ENCODE results near the gene IGDCC3.
"Not testable (repeated sequence)": the region's sequence is repeated elsewhere in the genome, so short reads cannot be mapped to it uniquely, and the experiment has no call there.

IGDCC3 gene

GRCh38 chr15:65349338-65349737, 28.5 kb downstream of the IGDCC3 start:
- no peak overlapping the region for H3K9ac ChIP-seq (ENCODE audit: insufficient read length)
- TF ChIP-seq FOXP2 (optimal IDR thresholded peaks at IDR 0.05; ENCODE audit: control extremely low read depth, extremely low read length, insufficient read depth) (no peak), POLR2AphosphoS5 (IDR thresholded peaks at IDR 0.05; ENCODE audit: borderline replicate concordance, low read depth, low read length) (no peak), EZH2 (IDR thresholded peaks at IDR 0.05) (no peak)
- no peaks in the 10 kb centered on the region for H3K36me3 ChIP-seq (ENCODE audit: insufficient read depth, low read length)
- no peak for DNase-seq (ENCODE audit: low read depth, low spot score)
- no peak overlapping the region for H3K27ac ChIP-seq
- no peak overlapping the region for H3K4me3 ChIP-seq
- no peaks in the 10 kb centered on the region for H3K9me3 ChIP-seq (ENCODE audit: low read depth, low read length)

GRCh38 chr15:65347756-65348155, 30.0 kb downstream of the IGDCC3 start:
- not testable (repeated sequence) for DNase-seq (ENCODE audit: low read depth, low spot score); H3K9me3 ChIP-seq (ENCODE audit: low read depth, low read length); H3K9ac ChIP-seq (ENCODE audit: insufficient read length); H3K36me3 ChIP-seq (ENCODE audit: insufficient read depth, low read length); H3K27ac ChIP-seq; H3K4me3 ChIP-seq

- no peak overlapping the region for H3K9ac ChIP-seq (ENCODE audit: insufficient read length)
- TF ChIP-seq POLR2AphosphoS5 (IDR thresholded peaks at IDR 0.05; ENCODE audit: borderline replicate concordance, low read depth, low read length) (no peak), EZH2 (IDR thresholded peaks at IDR 0.05) (no peak), FOXP2 (optimal IDR thresholded peaks at IDR 0.05; ENCODE audit: control extremely low read depth, extremely low read length, insufficient read depth) (no peak)
- H3K9me3 ChIP-seq (ENCODE audit: low read depth, low read length) = no peaks in the 10 kb centered on the region
- H3K4me3 ChIP-seq = no peak overlapping the region
- no peak for DNase-seq (ENCODE audit: low read depth, low spot score)
- no peak overlapping the region for H3K27ac ChIP-seq
- no peaks in the 10 kb centered on the region for H3K36me3 ChIP-seq (ENCODE audit: insufficient read depth, low read length)
These were observed 30.8 kb downstream of the IGDCC3 start for GRCh38 chr15:65346856-65347598.

GRCh38 chr15:65344914-65345275, 32.9 kb downstream of the IGDCC3 start:
- DNase-seq (ENCODE audit: low read depth, low spot score) = no peak
- H3K36me3 ChIP-seq (ENCODE audit: insufficient read depth, low read length) = no peaks in the 10 kb centered on the region
- no peak overlapping the region for H3K4me3 ChIP-seq
- TF ChIP-seq POLR2AphosphoS5 (IDR thresholded peaks at IDR 0.05; ENCODE audit: borderline replicate concordance, low read depth, low read length) = no peak
- TF ChIP-seq FOXP2 (optimal IDR thresholded peaks at IDR 0.05; ENCODE audit: control extremely low read depth, extremely low read length, insufficient read depth) = no peak
- no peak for TF ChIP-seq EZH2 (IDR thresholded peaks at IDR 0.05)
- H3K9ac ChIP-seq (ENCODE audit: insufficient read length) = no peak overlapping the region
- no peak overlapping the region for H3K27ac ChIP-seq
- no peaks in the 10 kb centered on the region for H3K9me3 ChIP-seq (ENCODE audit: low read depth, low read length)

DNA sequence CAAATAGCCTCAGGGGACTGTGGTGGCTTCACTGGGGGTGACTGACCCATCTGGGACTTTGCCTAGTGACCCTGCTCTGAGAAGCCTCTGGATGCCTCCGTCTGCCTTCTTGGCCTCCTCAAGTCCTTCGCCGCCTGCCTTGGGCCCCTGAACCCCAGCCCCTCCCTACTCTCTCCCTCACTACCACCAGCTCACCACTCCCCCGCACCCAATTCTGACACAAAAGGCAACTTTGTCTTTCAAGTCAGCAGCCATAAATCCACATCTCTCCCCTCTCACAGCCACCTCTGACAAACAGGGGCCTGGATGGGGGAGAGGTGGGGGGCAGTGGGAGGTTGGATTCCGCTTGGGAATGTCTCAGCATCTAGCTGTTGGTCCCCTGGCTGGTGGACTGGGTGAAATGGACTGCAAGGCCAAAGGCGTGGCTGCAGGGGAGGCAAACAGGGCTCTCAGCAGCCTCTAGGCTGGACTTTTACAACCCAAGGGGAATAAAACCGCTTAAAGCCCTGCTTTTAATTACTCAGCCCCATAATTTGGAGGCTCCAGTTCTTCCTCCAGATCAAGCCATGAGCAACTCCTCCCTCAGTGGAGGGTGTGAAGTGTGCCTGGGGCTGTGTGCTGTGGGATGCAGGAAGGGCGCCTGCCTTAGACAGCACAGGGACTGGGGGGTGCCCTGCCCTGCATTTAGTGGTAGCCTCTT, 33.4 kb downstream of the IGDCC3 start:
- TF ChIP-seq EZH2 (IDR thresholded peaks at IDR 0.05) = no peak
- TF ChIP-seq POLR2AphosphoS5 (IDR thresholded peaks at IDR 0.05; ENCODE audit: borderline replicate concordance, low read depth, low read length) = no peak
- no peak for TF ChIP-seq FOXP2 (optimal IDR thresholded peaks at IDR 0.05; ENCODE audit: control extremely low read depth, extremely low read length, insufficient read depth)
- no peak overlapping the region for H3K27ac ChIP-seq
- no peaks in the 10 kb centered on the region for H3K9me3 ChIP-seq (ENCODE audit: low read depth, low read length)
- no peaks in the 10 kb centered on the region for H3K36me3 ChIP-seq (ENCODE audit: insufficient read depth, low read length)
- no peak for DNase-seq (ENCODE audit: low read depth, low spot score)
- no peak overlapping the region for H3K9ac ChIP-seq (ENCODE audit: insufficient read length)
- no peak overlapping the region for H3K4me3 ChIP-seq

DNA sequence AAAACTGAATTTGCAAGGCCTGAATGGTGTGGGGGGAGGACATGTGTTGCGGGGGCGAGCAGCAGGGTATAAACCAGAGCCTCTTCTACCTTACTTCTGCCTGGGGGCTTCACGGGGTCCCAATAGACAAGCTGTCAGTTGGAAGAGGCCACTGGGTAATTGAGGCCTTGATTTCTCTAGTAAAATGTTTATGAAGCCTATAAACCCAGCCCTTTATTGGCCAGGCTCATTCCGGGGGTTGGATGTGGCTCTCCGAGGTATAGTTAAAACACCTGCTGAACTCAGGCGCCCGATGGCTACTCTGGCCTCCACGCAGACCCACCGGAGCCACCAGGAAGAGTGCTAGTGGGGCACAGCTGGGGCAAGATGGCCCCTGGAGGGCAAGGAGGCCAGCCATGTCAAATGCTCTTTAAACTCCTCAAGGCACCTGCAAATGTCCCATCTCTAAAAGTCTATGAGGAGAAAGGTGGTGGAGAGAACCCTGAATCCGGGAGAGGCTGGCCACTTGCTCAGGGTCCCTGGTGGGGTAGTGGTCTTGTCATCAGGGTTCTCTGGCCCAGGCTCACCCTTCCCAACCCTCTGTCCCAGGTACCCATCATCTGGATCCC, 34.3 kb downstream of the IGDCC3 start:
- Histone ChIP-seq H3K9me3 (ENCODE audit: low read depth, low read length) (no peaks in the 10 kb centered on the region), H3K9ac (ENCODE audit: insufficient read length) (no peak overlapping the region), H3K36me3 (ENCODE audit: insufficient read depth, low read length) (no peaks in the 10 kb centered on the region), H3K27ac (no peak overlapping the region), H3K4me3 (no peak overlapping the region)
- DNase-seq (ENCODE audit: low read depth, low spot score) = no peak
- TF ChIP-seq FOXP2 (optimal IDR thresholded peaks at IDR 0.05; ENCODE audit: control extremely low read depth, extremely low read length, insufficient read depth) = no peak
- TF ChIP-seq EZH2 (IDR thresholded peaks at IDR 0.05) = no peak
- TF ChIP-seq POLR2AphosphoS5 (IDR thresholded peaks at IDR 0.05; ENCODE audit: borderline replicate concordance, low read depth, low read length) = no peak

GRCh38 chr15:65342493-65342892, 35.3 kb downstream of the IGDCC3 start:
- Histone ChIP-seq H3K36me3 (ENCODE audit: insufficient read depth, low read length) (no peaks in the 10 kb centered on the region), H3K27ac (no peak overlapping the region), H3K4me3 (no peak overlapping the region), H3K9me3 (ENCODE audit: low read depth, low read length) (no peaks in the 10 kb centered on the region), H3K9ac (ENCODE audit: insufficient read length) (no peak overlapping the region)
- TF ChIP-seq POLR2AphosphoS5 (IDR thresholded peaks at IDR 0.05; ENCODE audit: borderline replicate concordance, low read depth, low read length) (no peak), EZH2 (IDR thresholded peaks at IDR 0.05) (no peak), FOXP2 (optimal IDR thresholded peaks at IDR 0.05; ENCODE audit: control extremely low read depth, extremely low read length, insufficient read depth) (no peak)
- DNase-seq (ENCODE audit: low read depth, low spot score) = no peak

DNA sequence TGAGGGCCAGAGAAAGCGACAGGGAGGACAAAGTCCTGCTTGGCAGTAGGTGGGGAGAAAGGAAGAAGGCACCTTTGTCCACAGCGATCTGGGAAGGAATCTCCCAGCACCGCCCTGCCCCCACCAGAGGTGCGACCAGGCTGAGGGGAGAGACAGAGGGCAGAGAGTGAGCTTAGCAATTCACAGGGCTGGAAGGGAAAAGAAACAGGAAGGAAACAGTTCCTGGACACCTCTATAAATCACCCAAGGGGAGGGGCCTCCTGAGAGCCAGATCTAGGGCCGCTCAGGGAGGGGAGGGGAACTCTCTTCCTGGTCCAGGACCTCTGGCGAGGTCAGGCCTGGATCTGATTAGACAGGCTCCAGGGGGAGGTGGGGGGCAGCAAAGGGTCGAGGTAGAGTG, 37.9 kb downstream of the IGDCC3 start:
- TF ChIP-seq FOXP2 (optimal IDR thresholded peaks at IDR 0.05; ENCODE audit: control extremely low read depth, extremely low read length, insufficient read depth) = no peak
- TF ChIP-seq POLR2AphosphoS5 (IDR thresholded peaks at IDR 0.05; ENCODE audit: borderline replicate concordance, low read depth, low read length) = no peak
- no peak for TF ChIP-seq EZH2 (IDR thresholded peaks at IDR 0.05)
- H3K4me3 ChIP-seq = no peak overlapping the region
- no peak overlapping the region for H3K9ac ChIP-seq (ENCODE audit: insufficient read length)
- DNase-seq (ENCODE audit: low read depth, low spot score) = no peak
- H3K36me3 ChIP-seq (ENCODE audit: insufficient read depth, low read length) = no peaks in the 10 kb centered on the region
- H3K27ac ChIP-seq = no peak overlapping the region
- H3K9me3 ChIP-seq (ENCODE audit: low read depth, low read length) = no peaks in the 10 kb centered on the region

Data from SK-N-MC (cell line).